PC-3 (cell line): ENCODE measurements around the gene ZSCAN23. TPM values are rescaled to one million over a fixed set of nuclear protein-coding genes. Genes with fewer than 3 reads are reported as not detected.

Source experiments
- ATAC-seq: fragments of 200-7000 bp; cut with Tn5 transposase; 2 replicates; pipeline ENCODE4 v1.9.1; 2020; ENCODE audit warnings: mild to moderate bottlenecking, moderate library complexity
- BruUV-seq: library from RNA; stranded (reverse); fragments of 400-500 nt; replicated peaks from 2 replicates; lab custom pipeline; 2021; lab: Mats Ljungman, UMichigan
- CTCF ChIA-PET: fragments of 300-600 bp; sonication (Branson Sonifier 250); formaldehyde crosslinking; loops from one replicate; lab custom pipeline; 2022; ENCODE audit warnings: antibody characterized with exemption; lab: Charles Lee
- POLR2A ChIA-PET: fragments of 300-600 bp; sonication (Branson Sonifier 250); formaldehyde crosslinking; loops from one replicate; lab custom pipeline; 2022; ENCODE audit warnings: antibody characterized with exemption; ENCODE audit not compliant: unreplicated experiment; lab: Charles Lee
- DNase-seq: peaks from one replicate; pipeline ENCODE4 v3.0.0-alpha.2; 2015
- H2AFZ ChIP-seq: fragments of 300-600 bp; sonication (generic); 2 replicates; pipeline ENCODE4 v1.6.0; 2016; ENCODE audit warnings: antibody characterized with exemption, low read length
- H3F3A ChIP-seq: fragments of 300-600 bp; sonication (generic); one replicate; pipeline ENCODE4 v1.6.0; 2017; ENCODE audit warnings: antibody characterized with exemption, low read length, control low read depth, mild to moderate bottlenecking; ENCODE audit not compliant: unreplicated experiment
- H3K27ac ChIP-seq: fragments of 300-600 bp; sonication (generic); 2 replicates; pipeline ENCODE4 v1.5.1; 2016; ENCODE audit warnings: mild to moderate bottlenecking, low read length
- H3K27me3 ChIP-seq: fragments of 300-600 bp; sonication (generic); 2 replicates; pipeline ENCODE4 v1.6.1; 2016; ENCODE audit warnings: low read length, mixed read lengths
- H3K36me3 ChIP-seq: fragments of 300-600 bp; sonication (generic); 2 replicates; pipeline ENCODE4 v1.6.1; 2016; ENCODE audit warnings: low read depth, mixed run types, low read length, mixed read lengths
- H3K4me1 ChIP-seq: fragments of 300-600 bp; sonication (generic); 2 replicates; pipeline ENCODE4 v1.5.1; 2016; ENCODE audit warnings: low read length; ENCODE audit not compliant: insufficient read depth
- H3K4me2 ChIP-seq: fragments of 300-600 bp; sonication (generic); 2 replicates; pipeline ENCODE4 v1.6.0; 2016; ENCODE audit warnings: low read length
- H3K4me3 ChIP-seq: fragments of 300-600 bp; sonication (generic); 2 replicates; pipeline ENCODE4 v1.5.1; 2016; ENCODE audit warnings: mild to moderate bottlenecking, low read length, mixed read lengths
- H3K79me2 ChIP-seq: fragments of 300-600 bp; sonication (generic); 2 replicates; pipeline ENCODE4 v1.6.1; 2017; ENCODE audit warnings: low read length, mixed read lengths
- H3K9ac ChIP-seq: fragments of 300-600 bp; sonication (generic); 2 replicates; pipeline ENCODE4 v1.6.0; 2016; ENCODE audit warnings: mild to moderate bottlenecking, low read length
- H3K9me2 ChIP-seq: fragments of 300-600 bp; sonication (generic); replicated peaks from 2 replicates; pipeline ENCODE4 v1.6.1; 2016; ENCODE audit warnings: mixed run types, low read length, mixed read lengths
- H3K9me3 ChIP-seq: fragments of 300-600 bp; sonication (generic); 2 replicates; pipeline ENCODE4 v1.6.1; 2016; ENCODE audit warnings: low read length, mixed read lengths
- H4K20me1 ChIP-seq: fragments of 300-600 bp; sonication (generic); 2 replicates; pipeline ENCODE4 v1.6.1; 2016; ENCODE audit warnings: low read length, mixed read lengths
- EZH2 ChIP-seq: fragments of 300-600 bp; sonication (generic); IDR thresholded peaks from one replicate; pipeline ENCODE4 v1.6.1; 2017; ENCODE audit warnings: antibody characterized with exemption, mild to moderate bottlenecking, low read length; ENCODE audit not compliant: unreplicated experiment
- EZH2phosphoT487 ChIP-seq: fragments of 300-600 bp; sonication (generic); IDR thresholded peaks from 2 replicates; pipeline ENCODE4 v1.6.1; 2018; ENCODE audit warnings: mild to moderate bottlenecking, antibody characterized with exemption, low read length, borderline replicate concordance
- intact Hi-C: fragments of 100-400 bp; cut with micrococcal nuclease; formaldehyde crosslinking; loops from 2 replicates; pipeline ENCODE4 v1.9.0; 2023
- total RNA-seq: library from RNA; depleted of rRNA; stranded (reverse); fragments of >200 nt; gene quantifications from 2 replicates; pipeline ENCODE4 v1.2.3, GENCODE V29; 2014
- TF ChIP-seq, protein P1 (sequence below): fragments of 300-600 bp; sonication (generic); conservative IDR thresholded peaks from 2 replicates; pipeline ENCODE4 v1.5.1; 2017; ENCODE audit warnings: antibody characterized with exemption, low read depth, mild to moderate bottlenecking, low read length

Gene ZSCAN23
- total RNA-seq, 1 experiment from 2014 or later: 2.2 TPM

GRCh38 chr6:28395918-28396317 is 47.4 kb downstream of the ZSCAN23 start:
- no peak overlapping the region for H3K27ac ChIP-seq
- no peak for TF ChIP-seq EZH2phosphoT487
- TF ChIP-seq EZH2: no peak
- TF ChIP-seq, protein P1, sequence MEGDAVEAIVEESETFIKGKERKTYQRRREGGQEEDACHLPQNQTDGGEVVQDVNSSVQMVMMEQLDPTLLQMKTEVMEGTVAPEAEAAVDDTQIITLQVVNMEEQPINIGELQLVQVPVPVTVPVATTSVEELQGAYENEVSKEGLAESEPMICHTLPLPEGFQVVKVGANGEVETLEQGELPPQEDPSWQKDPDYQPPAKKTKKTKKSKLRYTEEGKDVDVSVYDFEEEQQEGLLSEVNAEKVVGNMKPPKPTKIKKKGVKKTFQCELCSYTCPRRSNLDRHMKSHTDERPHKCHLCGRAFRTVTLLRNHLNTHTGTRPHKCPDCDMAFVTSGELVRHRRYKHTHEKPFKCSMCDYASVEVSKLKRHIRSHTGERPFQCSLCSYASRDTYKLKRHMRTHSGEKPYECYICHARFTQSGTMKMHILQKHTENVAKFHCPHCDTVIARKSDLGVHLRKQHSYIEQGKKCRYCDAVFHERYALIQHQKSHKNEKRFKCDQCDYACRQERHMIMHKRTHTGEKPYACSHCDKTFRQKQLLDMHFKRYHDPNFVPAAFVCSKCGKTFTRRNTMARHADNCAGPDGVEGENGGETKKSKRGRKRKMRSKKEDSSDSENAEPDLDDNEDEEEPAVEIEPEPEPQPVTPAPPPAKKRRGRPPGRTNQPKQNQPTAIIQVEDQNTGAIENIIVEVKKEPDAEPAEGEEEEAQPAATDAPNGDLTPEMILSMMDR: no peak
- no peaks in the 10 kb centered on the region for H3F3A ChIP-seq
- ChIA-PET POLR2A (no interaction called here), CTCF (no interaction called here)
- intact Hi-C loops: loop anchor here (10.0 kb wide), 1 partner anchor 189 kb away; a partner anchor contains a TSS
- H3K4me1 ChIP-seq: peaks cover 7% of the 10 kb centered on the region; the same call in 1 of the 2 replicates
- no TSS peak for BruUV-seq
- H3K4me3 ChIP-seq: no peak overlapping the region
- H3K9me3 ChIP-seq: no peaks in the 10 kb centered on the region
- H3K36me3 ChIP-seq: no peaks in the 10 kb centered on the region
- no peaks in the 10 kb centered on the region for H3K9me2 ChIP-seq
- no peak for ATAC-seq
- no peaks in the 10 kb centered on the region for H3K27me3 ChIP-seq
- no peaks in the 10 kb centered on the region for H4K20me1 ChIP-seq
- DNase-seq: no peak
- H3K9ac ChIP-seq: no peak overlapping the region
- H3K4me2 ChIP-seq: no peak overlapping the region
- H3K79me2 ChIP-seq: no peaks in the 10 kb centered on the region
- H2AFZ ChIP-seq: no peak overlapping the region

- POLR2A ChIA-PET: no interaction called here
- no peaks in the 10 kb centered on the region for H3K9me2 ChIP-seq
These were observed 49.2 kb downstream of the ZSCAN23 start for GRCh38 chr6:28393912-28394662.

More at GRCh38 chr6:28393912-28394662, 49.2 kb downstream of the ZSCAN23 start:
- DNase-seq (peak; percentile 64), ATAC-seq (peak; percentile 61)
- Histone ChIP-seq H3F3A (no peaks in the 10 kb centered on the region), H3K4me3 (no peak overlapping the region), H4K20me1 (no peaks in the 10 kb centered on the region), H3K9me3 (no peaks in the 10 kb centered on the region), H2AFZ (no peak overlapping the region), H3K27me3 (no peaks in the 10 kb centered on the region), H3K4me1 (peaks cover 7% of the 10 kb centered on the region; the same call in 1 of the 2 replicates), H3K9ac (no peak overlapping the region), H3K4me2 (no peak overlapping the region), H3K79me2 (no peaks in the 10 kb centered on the region), H3K27ac (no peak overlapping the region), H3K36me3 (no peaks in the 10 kb centered on the region)
- no TSS peak for BruUV-seq
- CTCF ChIA-PET: no interaction called here
- TF ChIP-seq, protein P1: peak; percentile 73
- TF ChIP-seq EZH2phosphoT487: no peak
- TF ChIP-seq EZH2: no peak
- intact Hi-C loops: loop anchor here (1.0 to 10.0 kb wide), 2 partner anchors 191 to 292 kb away; a partner anchor contains a TSS
